Left ventricle myocardium superior (tissue), 1 donor: ENCODE measurements around the gene C14orf132. TPM values are rescaled to one million over a fixed set of nuclear protein-coding genes. Genes with fewer than 3 reads are reported as not detected.

Experiments
- ATAC-seq: fragments of 200-7000 bp; cut with Tn5 transposase; one replicate; pipeline ENCODE4 v1.9.1; 2020; ENCODE audit warnings: mild to moderate bottlenecking, moderate library complexity
- DNase-seq: peaks from one replicate; pipeline ENCODE4 v3.0.0-alpha.2; 2020
- intact Hi-C: fragments of 100-400 bp; cut with micrococcal nuclease; formaldehyde crosslinking; loops from one replicate; pipeline ENCODE4 v1.11.0; 2022
- total RNA-seq: library from RNA; stranded (reverse); fragmentation: NEBNext Ultra II Directional; extraction: Animal tissue kit (Norgen Biotek cat#: 25700); gene quantifications from one replicate; pipeline ENCODE4 v1.2.1, GENCODE V29; 2021
- donor health status: DM: no; HTN: yes; CAD: no; lungs with severe emphysema.

C14orf132 gene
- total RNA-seq, 1 donor from 2014 or later, result 2.4 TPM

DNA sequence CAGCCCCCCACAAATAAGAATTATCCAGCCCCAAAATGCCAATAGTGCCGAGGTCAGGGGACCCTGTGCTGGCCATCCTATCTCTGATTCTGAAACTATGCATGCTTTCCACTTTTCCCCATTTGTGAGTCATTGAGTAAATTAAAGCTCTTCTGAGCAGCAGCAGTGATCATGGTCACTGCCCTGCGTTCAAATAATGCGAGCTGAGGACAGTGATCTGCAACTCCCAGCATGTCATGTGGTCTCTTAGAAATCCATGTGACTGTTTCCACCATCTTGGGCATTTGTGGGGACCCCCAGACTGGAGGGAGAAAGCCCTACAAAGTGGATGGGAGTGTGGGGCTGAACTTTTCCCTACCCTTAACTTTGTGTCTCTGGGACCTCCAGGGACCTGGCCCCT is 53.8 kb downstream of the C14orf132 start:
- ATAC-seq (no peak), DNase-seq (no peak)
- intact Hi-C loops, result no loop called here

DNA sequence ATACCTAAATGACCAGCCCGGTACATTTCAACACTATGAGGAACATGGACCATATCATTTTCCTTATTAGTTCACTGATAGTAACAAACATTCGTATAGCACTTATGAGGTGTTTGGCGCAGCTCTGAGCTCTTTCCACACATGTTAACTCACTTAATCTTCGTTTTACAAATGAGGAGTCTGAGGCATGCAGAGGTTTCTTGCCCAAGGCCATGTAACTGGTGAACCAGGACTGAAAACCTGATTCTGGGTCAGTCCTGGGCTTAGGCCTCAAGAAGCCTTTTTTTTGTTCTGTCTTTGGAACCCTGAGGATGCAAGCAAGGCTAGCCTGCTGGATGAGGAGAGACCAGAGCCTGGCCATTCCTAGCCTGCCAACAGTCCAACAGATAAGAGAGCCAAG is 55.0 kb downstream of the C14orf132 start:
- no peak for ATAC-seq
- no peak for DNase-seq
- intact Hi-C loops, result no loop called here

DNA sequence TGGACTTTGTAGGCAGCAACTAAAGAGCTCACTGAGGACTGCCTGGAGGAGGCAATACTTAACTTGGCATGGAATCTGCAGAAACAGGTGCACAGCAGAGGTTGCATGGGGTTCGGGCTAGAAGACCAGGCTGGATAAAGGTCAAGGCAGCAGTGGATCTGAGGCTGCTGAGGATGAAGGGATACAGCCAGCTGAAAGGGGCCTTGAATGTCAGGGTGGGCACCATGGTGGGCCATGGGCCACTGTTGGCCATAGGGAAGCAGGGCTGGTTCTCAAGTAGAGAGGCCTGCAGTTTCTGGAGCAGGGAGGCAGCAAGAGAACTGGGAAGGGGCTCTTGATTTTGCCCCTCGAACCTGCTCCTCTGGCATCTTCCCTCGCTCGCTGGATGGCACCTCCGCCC is 55.5 kb downstream of the C14orf132 start:
- DNase-seq, result no peak
- no peak for ATAC-seq
- intact Hi-C loops, result no loop called here

DNA sequence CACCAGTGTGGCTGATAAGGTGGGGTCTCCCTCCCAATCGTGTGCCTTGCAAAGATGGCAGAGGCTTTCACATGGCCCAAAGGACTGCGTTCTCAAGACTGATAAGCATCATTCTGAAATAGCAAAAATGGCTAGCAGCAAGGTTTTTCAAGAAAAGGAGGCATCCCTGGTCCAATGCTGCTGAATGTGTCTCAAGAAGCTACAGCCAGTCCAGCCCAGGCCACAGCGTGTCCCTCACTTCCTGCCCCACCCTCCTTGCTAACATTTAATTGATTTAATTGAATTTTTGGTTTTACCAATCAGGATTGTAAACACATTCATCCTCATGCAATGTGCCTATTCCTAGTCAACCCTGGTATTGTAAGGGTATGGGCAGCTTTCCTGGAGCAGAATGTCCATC is 55.9 kb downstream of the C14orf132 start:
- intact Hi-C loops, result no loop called here
- ATAC-seq, result no peak
- no peak for DNase-seq

DNA sequence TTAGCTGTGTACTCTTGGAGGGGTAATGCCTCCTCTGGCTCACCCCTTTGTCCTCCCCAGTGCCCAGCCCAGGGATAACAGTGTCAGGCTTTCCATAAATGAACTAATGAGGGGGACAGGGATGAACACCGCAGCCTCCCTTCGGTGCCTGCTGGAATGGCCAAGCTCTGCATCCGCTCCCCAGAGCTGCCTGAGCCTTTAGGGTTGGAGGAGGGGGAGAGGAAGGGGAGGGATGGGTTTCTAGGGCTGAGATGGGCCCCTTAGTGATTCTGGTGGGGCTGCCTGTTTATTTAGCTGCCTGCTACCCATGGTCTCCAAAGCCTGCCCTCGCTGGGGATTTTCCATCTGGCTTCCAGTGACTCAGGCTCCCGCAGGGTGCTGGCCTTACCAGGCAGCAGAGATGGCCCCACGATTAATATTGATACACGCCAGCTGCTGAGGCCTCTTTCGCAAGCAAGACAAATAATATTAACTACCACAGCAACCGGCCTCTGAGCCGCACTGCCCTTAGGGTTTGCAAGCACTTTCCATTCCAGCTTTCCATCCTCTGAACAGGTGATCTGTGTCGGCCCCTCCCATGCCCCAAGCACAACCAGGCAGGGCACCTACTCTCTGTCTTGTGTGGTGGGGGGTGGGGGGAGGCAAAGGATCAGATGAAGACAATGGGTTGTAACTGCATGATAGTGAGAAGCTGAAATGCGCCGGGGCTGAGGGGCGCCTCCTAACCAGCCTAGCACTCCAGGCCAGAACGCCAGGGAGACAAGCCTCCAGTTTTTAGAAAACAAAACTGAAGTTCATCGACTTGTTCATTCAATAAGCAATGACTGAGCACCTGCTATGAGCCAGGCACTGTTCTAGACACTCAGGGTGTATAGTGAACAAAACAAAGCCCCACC is 56.7 kb downstream of the C14orf132 start:
- intact Hi-C loops, result no loop called here

DNA sequence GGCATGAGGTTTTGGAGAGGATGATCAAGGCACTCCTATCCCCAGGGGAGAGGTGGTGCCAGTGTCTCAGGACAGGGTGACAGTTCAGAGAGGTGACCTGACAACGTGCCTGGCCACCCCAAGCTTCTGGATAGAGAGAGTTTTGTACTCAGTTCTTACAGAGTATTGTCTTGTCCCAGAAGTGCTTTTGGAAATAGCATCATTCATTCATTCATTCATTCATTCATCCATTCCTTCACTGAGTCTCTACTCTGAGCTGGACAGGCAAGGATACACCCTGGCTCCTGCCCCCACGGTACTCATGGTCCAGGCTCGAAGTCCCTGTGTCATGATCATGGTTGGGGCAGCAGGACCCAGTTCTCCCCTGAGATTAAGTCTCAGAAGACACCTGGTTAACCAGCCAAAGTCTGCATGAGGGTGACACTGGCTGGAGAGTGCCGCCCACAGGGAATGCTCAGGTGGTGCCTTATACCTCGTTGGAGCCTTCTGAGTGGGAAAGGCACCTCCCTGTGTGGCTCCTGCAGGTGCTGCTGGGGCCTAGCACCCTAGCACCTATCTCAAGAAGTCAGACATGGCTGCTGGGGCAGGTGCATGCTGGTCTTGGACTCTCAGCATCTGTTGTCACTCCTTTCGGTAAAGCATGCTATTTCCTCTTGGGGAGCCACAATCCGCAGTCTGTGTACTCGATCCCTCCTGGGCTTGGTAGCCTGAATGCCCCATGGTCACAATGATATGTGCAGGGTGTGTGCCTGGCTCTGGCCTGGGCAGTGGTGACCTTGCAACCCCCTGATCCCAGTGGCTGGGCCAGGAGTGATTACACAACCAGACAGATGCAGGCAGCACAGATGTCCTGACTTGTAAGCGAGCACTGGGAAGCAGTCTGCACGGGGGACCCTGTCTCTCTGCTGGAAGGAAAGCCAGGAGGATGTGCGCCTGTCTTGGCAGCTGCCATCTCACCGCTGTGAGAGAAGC is 57.8 kb downstream of the C14orf132 start:
- ATAC-seq, result no peak
- intact Hi-C loops, result no loop called here
- DNase-seq, result no peak

More for the DNA sequence above, 56.7 kb downstream of the C14orf132 start:
- DNase-seq (no peak), ATAC-seq (no peak)

DNA sequence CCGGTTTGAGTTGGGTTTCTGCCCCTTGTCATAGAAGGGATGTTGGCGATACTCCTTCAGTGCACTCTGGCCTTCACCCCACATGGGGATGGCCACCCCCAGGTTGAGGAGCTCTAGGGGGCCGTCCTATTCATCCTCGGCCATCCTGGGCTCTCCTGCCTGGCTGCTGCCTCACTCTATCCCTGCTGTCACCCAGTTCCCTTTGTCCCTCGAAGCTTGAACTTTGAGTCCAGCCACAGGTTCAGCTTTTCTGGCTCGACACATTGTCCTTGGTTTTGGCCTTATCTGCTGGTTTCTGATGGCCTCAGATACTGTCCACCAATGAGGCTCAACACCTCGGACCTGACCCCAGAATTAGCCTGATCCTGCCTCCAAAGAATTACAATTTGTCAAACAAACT is 58.6 kb downstream of the C14orf132 start:
- DNase-seq, result no peak
- no peak for ATAC-seq
- intact Hi-C loops, result no loop called here

DNA sequence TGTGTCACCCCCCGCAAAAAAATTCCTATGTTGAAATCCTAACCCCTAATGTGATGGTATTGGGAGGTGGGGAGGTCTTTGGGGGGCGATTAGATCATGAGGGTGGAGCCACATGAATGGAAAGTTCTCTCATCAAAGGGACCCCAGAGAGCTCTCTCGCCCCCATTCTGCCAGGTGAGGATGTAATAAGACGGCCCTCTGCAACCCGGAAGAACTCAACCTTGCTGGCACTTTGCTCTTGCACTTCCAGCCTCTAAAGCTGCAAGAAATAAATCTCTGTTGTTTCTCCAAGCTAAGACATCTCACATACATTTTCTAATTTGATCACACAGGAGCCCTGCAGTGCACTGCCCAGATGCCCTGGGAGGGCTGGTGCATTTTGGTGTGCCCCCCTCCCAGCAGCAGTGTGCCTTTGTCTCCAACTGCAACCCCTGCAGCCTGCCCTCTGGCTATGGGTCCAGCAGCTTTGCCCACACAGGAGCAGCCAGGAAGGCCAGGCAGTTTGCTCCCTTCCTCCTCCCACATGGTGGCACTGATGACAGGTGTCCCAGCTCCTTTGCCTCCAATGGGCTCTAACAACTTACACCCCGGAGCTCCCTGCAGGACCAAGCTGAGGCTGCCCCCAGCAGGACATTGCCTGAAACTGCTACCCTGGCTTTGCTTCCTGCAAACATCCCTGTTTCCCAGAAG is 59.3 kb downstream of the C14orf132 start:
- peak; percentile 29 for ATAC-seq
- intact Hi-C loops, result no loop called here

DNA sequence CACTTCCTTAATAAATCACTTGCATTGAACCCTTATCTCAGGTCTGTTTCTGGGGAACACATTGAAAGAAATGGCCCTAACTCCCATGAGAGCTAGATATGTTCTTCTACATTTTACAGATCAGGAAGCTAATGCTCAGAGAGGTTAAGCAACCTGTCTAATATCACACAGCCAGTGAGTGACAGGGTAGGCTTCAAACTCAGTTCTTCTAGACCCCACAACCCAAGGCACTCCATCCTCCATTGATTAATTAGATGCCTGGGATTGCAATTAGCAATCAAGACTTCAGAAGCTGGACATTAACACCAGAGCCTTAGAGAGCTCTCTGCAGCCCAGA is 59.8 kb downstream of the C14orf132 start:
- DNase-seq, result no peak
- intact Hi-C loops, result no loop called here

More for the DNA sequence above, 59.3 kb downstream of the C14orf132 start:
- no peak for DNase-seq

DNA sequence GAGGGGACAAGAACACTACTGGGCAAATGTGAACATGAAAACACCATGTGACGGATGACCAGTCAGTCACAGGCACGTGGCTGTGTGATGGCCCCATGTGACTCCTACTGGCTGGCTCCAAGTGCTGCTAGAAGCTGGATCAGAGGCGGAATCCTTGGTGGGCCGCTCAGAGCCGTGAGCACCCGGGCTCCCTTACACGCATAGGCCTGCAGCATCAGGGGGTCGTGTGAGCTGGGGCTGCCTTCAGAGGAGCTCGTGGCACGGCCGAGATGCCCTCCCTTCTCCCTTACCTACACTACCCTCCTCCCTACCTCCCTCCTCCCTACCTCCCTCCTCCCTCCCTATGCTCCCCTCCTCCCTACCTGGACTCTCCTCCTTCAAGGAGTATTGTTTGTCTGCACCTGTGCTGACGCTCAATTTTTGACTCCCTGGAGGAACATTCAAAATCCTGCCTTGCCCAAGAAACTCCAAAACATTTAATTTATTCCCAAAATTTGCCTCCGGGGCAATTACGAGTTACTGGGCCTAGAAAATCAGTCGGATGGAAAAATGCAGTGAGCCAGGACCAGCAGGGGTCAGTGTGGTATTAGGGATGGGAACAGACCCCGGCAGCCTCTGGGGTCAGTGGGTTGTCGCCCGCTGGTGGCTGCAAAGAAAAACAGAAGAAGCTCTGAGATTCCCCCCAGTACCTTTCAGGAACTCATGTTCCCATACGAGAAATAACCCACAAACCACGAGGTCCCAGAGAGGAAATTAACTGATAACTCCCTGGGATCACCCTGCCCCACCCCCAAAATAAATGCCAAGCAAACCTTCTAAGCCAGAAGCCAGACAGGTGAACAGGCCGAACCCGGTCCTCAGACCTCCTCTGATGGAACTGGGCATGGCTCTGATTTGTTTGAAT is 61.3 kb downstream of the C14orf132 start:
- DNase-seq (peak; percentile 73), ATAC-seq (peak; percentile 53)
- intact Hi-C loops, result loop anchor here (2.0 kb wide), 1 partner anchor 174 kb away; no protein-coding TSS in a partner anchor

More for the DNA sequence above, 59.8 kb downstream of the C14orf132 start:
- ATAC-seq, result no peak

DNA sequence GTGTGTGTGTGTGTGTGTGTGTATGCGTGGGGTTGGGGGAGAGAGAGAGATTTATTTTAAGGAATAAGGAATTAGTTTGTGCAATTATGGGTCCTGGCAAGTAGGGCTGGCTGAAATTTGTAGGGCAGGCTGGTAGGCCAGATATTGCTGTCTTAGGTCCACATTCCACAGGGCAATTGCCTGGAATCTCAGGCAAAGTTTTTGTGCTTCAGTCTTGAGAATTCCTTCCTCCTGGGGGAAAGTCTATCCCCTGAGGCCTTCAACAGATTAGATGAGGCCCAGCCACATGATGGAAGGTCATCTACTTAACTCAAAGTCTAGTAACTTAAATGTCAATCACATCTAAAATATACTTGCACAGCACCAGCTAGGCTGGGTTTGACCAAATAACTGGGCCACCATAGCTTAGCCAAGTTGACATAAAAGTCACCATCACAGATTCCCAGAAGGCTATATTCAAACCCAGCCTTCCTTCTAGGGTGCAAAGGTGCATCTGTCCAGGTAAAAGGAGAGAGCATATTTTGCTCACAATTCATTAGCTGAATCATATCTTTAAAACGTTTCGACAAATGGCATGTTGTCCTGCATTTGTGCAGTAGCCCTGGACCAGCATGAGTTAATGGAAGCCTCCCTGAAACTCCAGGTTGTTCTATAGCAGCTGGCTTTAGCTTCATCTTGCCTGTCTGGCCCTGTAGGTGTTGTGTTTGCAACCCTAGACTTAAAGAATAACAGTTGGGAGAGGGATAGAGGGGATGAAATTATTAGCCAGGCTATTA is 63.1 kb downstream of the C14orf132 start:
- intact Hi-C loops, result no loop called here
- DNase-seq (no peak), ATAC-seq (no peak)

DNA sequence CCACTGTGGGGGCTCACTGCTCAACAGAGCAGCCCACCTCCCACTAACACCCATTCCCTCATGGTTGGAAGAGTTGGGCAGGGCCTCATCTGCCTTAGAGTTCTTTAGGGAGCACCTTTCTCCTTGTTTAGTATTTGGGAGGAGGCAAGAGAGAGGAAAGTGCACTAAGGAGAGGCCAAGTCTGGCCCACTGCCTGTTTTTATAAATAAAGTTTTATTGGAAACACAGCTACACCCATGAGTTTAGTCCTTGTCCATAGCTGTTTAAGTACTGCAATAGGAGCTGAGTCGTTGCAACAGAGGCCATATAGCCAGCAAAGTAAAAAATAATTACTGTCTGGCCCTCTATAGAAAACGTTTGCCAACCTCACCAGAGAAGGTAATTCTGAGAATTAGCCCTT is 63.9 kb downstream of the C14orf132 start:
- DNase-seq (no peak), ATAC-seq (no peak)
- intact Hi-C loops, result no loop called here

DNA sequence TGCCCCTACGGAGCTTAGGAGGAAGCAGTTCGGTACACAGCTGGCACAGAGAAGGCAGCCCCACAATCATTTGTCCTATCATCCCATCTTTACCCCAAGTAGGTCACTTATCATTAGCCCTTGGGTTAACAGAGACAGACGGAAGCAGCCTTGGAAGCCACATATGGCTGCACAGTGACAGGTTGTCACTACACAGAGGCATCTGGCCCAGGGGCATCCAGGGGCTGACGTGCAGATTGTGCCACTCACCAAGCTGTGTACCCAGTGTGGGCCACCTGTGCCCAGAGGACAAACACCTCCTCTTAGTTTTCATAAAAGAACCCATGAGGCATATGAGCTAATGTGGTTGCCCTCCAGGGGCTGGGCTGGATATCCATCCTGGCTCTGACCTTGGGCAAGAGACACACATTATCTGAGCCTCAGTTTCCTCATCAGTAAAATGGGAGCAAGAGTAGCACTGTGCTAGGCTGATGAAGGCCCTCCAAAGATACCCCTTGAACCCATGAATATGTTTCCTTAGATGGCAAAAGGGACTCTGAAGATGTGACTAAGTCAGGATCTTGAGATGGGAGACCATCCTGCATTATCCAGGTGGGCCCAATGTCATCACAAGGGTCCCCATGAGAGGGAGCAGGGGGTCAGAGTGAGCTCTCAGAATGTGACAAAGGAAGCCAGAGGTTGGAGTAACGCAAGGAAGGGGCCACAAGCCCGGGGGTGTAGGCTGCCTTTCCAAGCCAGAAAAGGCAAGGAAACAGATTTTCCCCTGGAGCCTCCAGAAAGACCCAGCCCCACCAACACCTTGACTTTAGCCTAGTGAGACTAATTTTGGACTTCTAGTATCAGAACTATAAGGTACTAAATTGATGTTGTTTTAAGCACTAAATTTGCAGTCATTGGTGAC is 64.6 kb downstream of the C14orf132 start:
- DNase-seq, result no peak
- intact Hi-C loops, result no loop called here
- ATAC-seq, result no peak

DNA sequence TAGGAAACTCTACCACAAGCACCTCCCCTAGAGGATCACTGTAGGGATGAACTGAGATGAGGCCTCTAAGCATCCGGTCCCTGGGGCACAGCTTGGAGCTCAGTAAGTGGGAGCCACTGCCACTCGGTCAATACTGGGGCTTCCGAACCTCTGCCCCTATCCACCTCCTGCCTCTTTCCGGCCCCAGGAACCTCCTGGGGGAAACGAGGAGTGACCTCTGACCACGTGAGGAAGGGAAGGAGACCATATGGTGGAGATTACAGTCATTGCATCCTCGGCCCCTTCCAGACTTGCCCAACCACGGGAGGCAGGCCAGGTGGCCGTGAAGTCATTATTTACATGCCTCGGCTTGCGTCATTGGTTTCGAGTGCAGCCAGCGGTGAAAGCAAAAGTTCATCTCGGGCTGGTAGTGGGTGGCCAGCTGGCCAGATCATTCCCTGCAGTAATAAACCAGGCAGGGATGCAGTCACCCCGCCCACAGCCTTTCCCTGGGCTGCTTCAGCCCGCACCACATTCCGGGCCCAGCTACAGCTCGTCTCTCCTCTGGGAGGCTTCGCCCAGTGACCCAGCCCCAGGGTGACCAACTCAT is 65.4 kb downstream of the C14orf132 start:
- ATAC-seq (peak; percentile 86), DNase-seq (peak; percentile 79)
- intact Hi-C loops, result no loop called here

DNA sequence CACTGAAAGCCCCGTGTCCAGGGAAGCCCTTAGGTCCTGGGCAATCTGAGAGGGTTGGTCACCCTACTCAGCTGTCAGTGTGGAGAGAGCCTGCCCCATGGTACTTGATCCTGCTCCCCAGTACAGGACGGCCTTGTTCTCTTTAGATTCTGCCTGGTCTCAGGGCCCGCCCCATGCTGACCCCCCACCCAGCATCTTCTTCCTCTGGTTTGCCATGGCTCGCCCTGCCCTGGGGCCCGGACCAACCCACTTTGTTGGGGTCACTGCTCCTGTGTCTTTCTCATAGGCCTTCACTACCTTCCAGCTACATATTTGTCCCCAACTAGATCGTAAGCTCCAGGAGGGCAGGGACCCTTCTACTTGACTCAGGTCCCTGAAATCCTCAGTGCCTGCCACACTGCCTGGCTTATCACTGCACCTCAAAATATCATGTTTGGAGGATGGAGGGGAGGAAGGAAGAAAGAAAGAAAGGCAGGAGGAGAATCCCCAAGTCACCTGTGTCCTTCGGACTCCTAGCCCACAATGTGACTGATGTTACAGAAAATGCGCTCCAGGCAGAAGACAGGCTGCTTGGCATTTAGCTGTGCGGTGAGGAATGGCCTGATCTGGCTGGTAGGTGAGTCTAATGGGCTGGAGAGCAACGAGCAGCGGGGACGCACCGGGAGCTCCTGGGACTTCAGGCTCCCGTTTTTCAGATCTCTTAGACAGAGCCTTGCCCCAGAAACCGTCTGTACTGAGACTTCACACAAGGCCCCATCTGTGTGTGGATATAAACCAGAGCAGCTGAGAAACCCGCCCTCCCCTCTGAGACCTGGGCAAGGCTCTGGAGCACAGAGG is 66.1 kb downstream of the C14orf132 start:
- DNase-seq, result no peak
- intact Hi-C loops, result no loop called here
- ATAC-seq, result peak; percentile 64
